ENCODE results near the gene RNF217.
A peak's percentile ranks its signal among the peaks of the same experiment; 100 is the strongest.

Gene RNF217

DNA sequence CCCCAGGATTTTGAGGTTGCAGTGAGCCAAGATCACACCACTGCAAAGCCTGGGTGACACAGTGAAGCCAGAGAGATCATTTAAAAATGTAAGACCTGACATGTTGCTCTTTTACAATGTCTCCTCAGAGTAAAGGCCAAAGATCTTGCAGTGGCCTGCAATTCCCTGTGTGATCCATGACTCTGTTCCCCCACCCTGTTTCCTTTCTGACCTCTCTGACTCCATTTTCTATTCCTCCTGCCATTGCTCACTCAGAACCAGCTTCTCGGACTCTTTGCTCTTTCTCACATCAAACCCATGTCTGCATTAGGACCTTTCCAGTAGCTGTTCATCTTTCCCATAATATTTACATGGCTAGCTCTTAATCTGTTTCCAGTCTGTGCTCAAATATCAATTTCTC, 28.8 kb downstream of the RNF217 start:
- DNase-seq (ENCODE audit: low spot score): no peak

- DNase-seq (ENCODE audit: low spot score): no peak
These were observed 29.6 kb downstream of the RNF217 start for GRCh38 chr6:124991764-124992295.

- DNase-seq (ENCODE audit: low spot score): no peak
These were observed 31.1 kb downstream of the RNF217 start for GRCh38 chr6:124993327-124993726.

DNA sequence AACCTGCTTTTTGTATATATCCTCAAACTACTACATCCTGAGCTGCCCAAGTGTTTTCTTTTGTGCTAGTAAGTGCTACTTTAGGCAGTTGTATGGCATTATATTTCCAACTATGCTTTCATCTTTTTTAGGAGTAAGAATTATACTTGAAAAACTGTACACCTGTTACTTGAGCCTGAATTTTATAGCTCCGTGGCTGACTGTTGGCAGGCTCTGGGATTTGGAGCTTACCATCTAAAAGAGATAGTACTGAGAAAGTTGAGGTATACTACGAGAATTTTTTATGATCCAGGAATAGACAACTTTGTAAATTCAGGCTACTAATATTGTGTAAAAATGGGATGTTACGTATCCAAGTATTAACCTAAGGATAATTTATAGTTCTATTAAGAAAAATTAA, 32.4 kb downstream of the RNF217 start:
- DNase-seq (ENCODE audit: low spot score): no peak

DNA sequence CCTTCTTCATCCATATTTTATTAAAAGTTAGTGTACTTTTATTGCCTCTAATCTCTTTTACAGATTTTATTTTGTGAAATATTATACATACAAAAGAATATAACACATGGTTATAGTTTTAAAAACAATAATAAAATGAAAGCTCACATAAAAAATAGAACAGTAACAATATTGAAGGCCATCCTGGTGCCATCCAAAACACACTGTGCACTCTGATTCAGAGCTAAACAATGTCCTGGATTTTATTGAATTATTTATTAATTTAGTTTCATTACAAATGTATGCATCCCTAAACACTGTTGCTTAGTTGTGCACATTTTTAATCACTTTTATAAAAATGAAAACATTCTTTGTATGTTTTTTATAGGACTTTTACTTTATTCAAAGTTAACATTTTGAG, 32.9 kb downstream of the RNF217 start:
- peak; percentile 22 for DNase-seq (ENCODE audit: low spot score)

DNA sequence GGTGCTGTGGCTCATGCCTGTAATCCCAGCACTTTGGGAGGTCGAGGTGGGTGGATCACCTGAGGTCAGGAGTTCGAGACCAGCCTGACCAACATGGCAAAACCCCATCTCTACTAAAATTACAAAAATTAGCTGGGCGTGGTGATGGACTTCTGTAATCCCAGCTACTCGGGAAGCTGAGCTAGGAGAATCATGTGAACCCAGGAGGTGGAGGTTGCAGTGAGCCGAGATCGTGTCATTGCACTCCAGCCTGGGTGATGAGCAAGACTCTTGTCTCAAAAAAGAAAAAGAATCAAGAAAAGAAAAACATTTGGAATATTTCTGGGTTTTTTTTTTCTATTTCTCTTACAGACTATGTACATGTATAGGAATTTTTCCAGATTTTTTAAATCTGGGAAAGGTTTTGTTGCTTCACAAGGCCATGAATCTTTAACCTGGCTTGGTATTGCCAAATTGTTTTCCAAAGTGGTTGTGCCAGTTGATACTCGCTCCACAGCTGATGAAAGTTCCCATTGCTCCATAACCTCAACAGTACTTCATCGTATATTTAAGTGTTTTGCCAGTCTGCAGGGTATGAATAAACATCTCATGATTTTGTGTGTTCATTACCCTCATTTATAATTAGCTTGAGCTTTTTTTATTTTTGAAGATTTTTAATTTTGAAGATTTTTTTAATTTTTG, 33.5 kb downstream of the RNF217 start:
- no peak for DNase-seq (ENCODE audit: low spot score)

- DNase-seq (ENCODE audit: low spot score): no peak
These were observed 34.2 kb downstream of the RNF217 start for GRCh38 chr6:124996411-124996810.

DNA sequence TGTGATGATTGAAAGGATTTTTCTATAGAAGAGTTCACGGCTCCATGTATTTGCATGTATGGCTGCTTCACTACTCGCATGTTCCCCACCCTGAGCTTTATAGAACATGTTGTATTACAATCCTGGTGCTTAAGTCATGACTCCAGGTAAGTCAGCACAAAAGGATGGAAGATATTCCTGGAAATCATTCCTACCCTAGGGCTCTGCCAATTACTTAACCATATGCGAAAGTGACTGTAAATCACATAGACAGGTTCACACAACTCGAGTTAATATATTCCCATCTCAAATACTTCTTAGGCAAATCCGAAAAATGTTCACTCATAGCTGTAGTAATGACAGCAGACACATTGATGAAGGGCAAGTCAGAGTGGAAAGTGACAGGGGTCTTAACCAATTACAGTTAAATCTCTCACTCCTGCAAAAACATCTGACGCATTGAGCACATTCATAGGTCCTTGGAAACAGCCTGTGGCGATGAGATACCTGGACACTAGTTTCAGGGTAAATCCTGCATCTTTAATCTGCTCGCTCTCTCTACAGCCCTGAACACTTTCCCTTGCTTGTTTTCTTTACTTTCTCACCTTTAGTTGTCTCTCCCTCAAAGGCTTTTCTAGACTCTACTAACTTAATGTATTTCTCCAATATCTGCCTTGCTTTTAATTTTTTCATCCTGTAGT, 35.1 kb downstream of the RNF217 start:
- no peak for DNase-seq (ENCODE audit: low spot score)

DNA sequence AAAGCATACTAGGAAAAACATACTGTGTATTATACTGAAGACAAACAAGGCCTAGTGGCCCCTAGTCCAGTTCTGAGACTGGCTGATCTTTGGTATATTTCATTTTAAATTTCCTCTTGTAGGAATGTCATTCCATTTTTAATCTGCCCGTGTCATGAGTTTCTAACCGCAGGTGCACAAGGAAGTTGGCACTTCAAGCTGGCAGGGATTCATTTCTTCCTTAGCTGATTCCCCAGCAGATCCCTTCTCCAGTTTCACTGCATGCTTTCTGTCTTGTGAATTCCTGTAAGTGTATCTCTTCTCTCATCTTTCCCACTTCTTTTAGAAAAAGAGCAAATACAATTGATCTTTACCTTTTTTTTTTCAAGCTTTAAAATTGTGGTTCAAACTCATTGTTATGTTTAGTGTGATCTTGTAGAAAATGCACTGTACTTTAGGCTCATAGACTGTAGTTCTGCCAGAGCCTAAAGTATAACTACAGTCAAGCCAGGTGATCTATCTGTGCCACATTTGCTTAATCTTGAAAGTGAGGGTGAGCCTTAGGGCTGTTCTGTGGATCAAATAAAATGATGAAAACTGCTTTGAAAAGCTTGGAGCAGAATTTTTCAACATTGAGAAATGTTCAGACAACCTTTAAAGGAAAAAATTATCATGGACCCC, 37.0 kb downstream of the RNF217 start:
- no peak for DNase-seq (ENCODE audit: low spot score)

DNA sequence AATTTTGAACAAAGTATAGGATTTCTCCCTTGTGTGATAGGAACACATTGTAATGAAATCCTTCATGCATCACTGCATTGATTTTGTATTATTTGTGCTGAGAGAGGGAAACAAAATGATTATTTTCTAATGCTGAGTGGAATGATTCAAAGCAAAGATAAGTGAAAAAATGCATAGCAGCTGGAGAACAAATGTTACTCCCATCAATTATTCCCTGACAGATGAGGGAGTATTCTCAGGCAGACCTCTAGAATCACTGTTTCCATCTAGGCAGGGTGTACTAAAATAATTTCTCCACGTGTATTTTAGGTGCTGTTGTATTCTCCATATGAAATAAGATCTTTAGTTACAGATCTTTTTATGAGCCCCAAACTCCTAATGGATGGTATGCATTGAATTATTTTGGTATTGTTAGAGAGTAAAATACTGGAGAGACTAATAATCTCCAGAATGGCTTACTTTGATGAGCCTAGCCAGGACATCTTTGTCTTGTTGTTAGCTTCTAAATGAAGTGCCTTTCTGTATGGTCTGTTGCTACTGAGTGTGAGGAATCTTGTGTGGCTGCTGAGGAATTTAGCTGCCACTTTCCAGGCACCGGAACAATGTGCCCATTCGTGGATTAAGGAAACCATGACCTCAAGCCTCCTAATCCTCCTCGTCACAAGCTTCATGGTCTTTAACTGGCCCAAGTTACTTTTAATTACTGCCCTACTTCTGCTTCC, 39.6 kb downstream of the RNF217 start:
- peak; percentile 38 for DNase-seq (ENCODE audit: low spot score)

DNA sequence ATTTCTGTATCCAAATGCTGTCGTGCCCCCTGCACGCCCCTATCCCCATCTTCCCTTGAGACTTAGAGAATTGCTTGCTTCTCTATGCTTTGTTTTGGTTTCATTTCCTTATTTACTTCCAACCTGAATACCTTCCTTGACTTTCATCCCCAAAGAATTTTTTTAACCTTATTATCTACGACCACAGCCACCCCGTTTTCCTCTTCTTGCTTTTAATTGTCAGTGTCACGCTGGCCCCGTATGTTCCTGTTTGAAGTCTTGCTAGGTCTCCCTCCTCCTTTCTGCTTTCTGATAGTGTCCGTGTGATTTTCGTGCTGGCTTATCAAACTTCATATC, 40.1 kb downstream of the RNF217 start:
- DNase-seq (ENCODE audit: low spot score): no peak

DNA sequence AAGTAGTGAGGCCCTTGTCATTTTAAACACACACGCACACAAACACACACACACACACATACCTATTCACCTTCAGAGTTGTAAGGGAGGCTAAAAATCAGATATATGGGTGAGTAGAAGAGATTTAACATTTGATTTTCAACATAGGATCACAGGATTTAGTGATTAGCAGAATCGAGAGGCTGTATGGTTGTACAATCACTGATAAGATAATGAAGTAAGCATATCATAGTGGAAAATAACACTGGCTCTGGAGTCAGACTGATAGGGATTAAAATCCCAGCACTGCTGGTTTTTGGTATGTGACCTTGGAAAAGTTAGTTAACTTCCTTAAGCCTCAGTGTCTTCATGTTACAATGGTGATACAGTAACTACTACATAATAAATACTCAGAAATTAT, 40.8 kb downstream of the RNF217 start:
- DNase-seq (ENCODE audit: low spot score): no peak

GRCh38 chr6:125004198-125004597, 42.0 kb downstream of the RNF217 start:
- DNase-seq (ENCODE audit: low spot score): no peak

GRCh38 chr6:125004797-125005595, 42.8 kb downstream of the RNF217 start:
- DNase-seq (ENCODE audit: low spot score): no peak

- no peak for DNase-seq (ENCODE audit: low spot score)
These were observed 46.0 kb downstream of the RNF217 start for GRCh38 chr6:125008261-125008703.

DNA sequence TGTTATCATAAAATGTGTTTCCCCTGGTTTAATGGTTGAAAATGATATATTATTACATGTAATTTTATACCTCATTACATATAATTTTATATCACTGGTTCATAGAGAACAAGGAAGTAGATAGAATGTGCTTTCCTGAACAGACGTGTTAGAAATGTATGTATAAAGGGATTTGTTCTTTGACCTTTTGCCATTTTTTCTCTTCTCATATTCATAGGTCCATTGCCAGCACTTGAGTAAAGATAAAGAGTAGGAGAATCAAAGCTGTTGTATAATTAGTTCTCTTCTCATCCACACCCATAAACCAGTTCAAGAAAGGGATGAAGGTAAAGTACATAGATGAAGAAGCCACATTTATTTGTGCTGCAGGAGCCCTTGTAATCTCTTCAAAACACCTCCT, 46.7 kb downstream of the RNF217 start:
- no peak for DNase-seq (ENCODE audit: low spot score)

DNA sequence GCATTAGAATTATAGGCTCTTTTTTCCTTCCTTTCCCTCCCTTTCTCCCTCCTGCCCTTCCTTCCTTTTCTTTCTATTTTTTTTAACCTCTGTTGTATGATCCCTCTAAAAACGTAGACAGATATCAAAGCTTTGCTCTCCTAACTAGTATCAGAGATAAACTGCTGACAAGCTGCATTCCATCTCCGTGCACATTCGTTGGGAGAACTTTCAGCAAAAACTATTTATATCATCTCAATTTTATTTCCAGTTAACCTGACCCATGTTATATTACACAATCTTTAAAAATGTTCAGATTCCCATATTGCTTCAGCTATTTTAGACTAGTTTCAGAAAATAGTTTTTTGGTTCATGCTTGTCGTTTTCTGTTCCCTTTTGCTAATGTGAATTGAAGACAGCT, 47.3 kb downstream of the RNF217 start:
- peak; percentile 21 for DNase-seq (ENCODE audit: low spot score)

- DNase-seq (ENCODE audit: low spot score): peak; percentile 26
These were observed 51.9 kb downstream of the RNF217 start for GRCh38 chr6:125013938-125014660.

GRCh38 chr6:125014661-125014957, 52.4 kb downstream of the RNF217 start:
- no peak for DNase-seq (ENCODE audit: low spot score)

DNA sequence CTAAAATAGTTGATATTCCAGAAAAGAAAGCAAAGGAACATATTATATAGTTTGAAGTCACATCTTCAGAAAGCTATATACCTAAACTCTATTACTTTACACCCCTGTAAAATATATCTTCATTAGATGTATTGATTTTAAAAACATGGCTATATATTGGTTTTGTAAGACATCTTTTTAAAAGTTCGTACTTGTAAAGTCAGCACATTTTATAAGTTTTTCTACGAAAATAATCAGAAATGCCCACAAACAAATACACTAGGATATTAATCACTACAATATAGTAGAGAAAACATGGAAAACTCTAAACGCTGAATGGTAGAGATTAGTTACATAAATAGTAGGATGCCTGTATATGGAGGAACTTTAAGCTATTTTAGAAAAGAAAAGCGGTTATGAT, 52.9 kb downstream of the RNF217 start:
- DNase-seq (ENCODE audit: low spot score): no peak

DNA sequence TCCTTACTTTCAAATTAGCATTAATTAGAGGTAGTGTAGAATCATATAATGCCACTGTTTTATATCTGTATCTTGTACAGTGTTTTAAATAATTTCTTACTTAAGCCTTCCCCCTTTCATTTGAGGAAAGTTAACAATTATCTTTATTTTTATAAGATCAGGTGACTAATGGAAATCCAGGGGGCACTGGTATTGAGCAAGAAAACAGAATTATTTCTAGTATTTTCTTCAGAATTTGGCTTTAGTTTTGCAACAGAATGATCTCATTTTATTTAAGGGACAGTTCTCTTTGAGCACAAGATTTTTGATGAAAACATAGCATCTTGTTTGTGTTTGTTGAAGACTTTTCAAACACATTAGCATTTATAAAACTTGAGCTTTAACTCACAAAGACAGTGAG, 55.9 kb downstream of the RNF217 start:
- no peak for DNase-seq (ENCODE audit: low spot score)

Data from AG20443 (cell line).